KOPT-K1 (cell line): ENCODE results near the gene SLC2A6.

ENCODE experiments used
- H3K27ac ChIP-seq: fragments of 200-600 bp; sonication (generic); 2 replicates; pipeline ENCODE4 v1.5.1; 2016; ENCODE audit warnings: antibody characterized with exemption, mild to moderate bottlenecking, low read depth, low read length; ENCODE audit not compliant: poor library complexity, severe bottlenecking
- H3K36me3 ChIP-seq: fragments of 200-600 bp; sonication (generic); 2 replicates; pipeline ENCODE4 v1.5.1; 2017; ENCODE audit warnings: antibody characterized with exemption, mild to moderate bottlenecking, low read length, moderate library complexity; ENCODE audit not compliant: insufficient read depth
- H3K9me3 ChIP-seq: fragments of 200-600 bp; sonication (generic); 2 replicates; pipeline ENCODE4 v1.5.1; 2017; ENCODE audit warnings: antibody characterized with exemption, low read length, mild to moderate bottlenecking; ENCODE audit not compliant: insufficient read depth, poor library complexity, severe bottlenecking

The SLC2A6 gene

GRCh38 chr9:133468777-133469421, 10.0 kb downstream of the SLC2A6 start:
- Histone ChIP-seq H3K27ac (no peak overlapping the region), H3K9me3 (no peaks in the 10 kb centered on the region), H3K36me3 (no peaks in the 10 kb centered on the region; the same call in 1 of the 2 replicates)

DNA sequence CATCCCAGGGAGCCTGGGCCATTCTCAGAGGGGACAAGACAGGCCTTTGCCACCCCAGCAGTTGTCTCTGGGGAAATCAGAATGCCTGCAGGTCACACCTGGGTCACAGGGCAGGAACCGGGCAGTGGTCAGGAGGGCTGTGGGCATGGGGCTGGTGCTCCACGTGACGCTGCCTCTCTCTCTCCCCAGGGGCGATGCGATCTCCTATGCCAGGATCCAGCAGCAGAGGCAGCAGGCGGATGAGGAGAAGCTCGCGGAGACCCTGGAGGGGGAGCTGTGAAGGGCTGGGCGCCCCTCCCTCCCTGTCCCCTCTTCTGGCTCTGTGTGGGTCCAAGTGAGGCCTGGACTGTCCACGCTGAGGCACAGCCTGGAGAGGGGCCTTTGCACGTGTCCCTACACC, 10.5 kb downstream of the SLC2A6 start:
- H3K27ac ChIP-seq = no peak overlapping the region
- H3K36me3 ChIP-seq = no peaks in the 10 kb centered on the region; the same call in 1 of the 2 replicates
- H3K9me3 ChIP-seq = no peaks in the 10 kb centered on the region

GRCh38 chr9:133467101-133467500, 11.8 kb downstream of the SLC2A6 start:
- no peak overlapping the region for H3K27ac ChIP-seq
- H3K9me3 ChIP-seq = no peaks in the 10 kb centered on the region
- no peaks in the 10 kb centered on the region for H3K36me3 ChIP-seq

DNA sequence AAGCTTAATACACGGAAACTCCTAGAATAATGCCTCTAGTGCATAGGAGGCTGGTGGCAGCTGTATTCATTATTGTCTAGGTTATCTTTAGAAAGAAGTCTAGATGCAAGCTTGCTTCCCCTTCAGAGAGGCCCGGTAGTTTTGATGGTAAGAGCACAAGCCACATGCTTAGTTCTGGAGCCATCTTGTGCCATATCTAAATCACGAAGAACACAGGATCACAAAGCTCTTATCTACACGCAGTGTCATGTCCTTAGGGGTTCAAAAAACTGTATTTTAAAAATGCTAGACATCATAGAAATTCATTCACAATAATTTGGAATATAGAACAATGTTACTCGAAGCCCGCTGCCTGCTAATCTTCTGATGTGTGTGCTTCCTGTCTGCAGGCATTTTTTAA, 12.9 kb downstream of the SLC2A6 start:
- Histone ChIP-seq H3K36me3 (no peaks in the 10 kb centered on the region), H3K27ac (no peak overlapping the region)

GRCh38 chr9:133464638-133465037, 14.3 kb downstream of the SLC2A6 start:
- Histone ChIP-seq H3K9me3 (no peaks in the 10 kb centered on the region), H3K36me3 (no peaks in the 10 kb centered on the region), H3K27ac (no peak overlapping the region)

More for the DNA sequence above, 12.9 kb downstream of the SLC2A6 start:
- no peaks in the 10 kb centered on the region for H3K9me3 ChIP-seq

- Histone ChIP-seq H3K36me3 (no peaks in the 10 kb centered on the region), H3K9me3 (no peaks in the 10 kb centered on the region), H3K27ac (no peak overlapping the region)
Observed at GRCh38 chr9:133463864-133464615, 14.9 kb downstream of the SLC2A6 start.

DNA sequence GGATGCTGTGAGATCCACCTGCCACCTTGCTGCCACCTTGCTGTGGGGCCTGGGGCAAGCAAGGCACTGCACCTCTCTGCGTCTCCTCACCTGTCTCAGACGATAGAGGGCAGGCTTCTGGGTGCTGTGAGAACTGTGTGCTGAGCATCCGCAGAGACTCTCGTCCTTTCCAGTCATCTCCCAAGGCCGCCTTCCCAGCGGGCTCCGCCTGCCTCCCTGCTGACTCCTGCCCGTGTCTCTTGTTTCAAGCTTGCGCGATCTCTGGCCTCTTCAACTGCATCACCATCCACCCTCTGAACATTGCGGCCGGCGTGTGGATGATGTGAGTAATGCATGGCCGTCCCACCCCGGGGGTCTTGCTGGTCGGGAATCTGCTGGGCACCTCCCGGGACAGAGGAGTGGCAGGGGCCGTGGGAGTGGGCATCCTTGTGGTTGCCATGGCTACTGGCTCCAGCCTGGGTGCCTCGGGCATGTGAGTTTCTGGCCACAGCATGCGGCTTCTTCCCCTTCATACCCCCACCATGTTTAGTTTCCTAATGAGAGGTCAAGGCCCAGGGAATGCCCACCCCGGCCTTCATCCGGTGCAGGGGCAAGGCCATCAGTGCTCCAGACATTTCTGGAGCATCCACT, 15.6 kb downstream of the SLC2A6 start:
- Histone ChIP-seq H3K9me3 (no peaks in the 10 kb centered on the region), H3K36me3 (no peaks in the 10 kb centered on the region), H3K27ac (no peak overlapping the region)

- Histone ChIP-seq H3K9me3 (no peaks in the 10 kb centered on the region), H3K36me3 (no peaks in the 10 kb centered on the region), H3K27ac (no peak overlapping the region)
Observed at GRCh38 chr9:133461975-133462374, 16.9 kb downstream of the SLC2A6 start.

- H3K27ac ChIP-seq = no peak overlapping the region
- H3K36me3 ChIP-seq = no peaks in the 10 kb centered on the region
- H3K9me3 ChIP-seq = no peaks in the 10 kb centered on the region
Observed at GRCh38 chr9:133460405-133461175, 18.3 kb downstream of the SLC2A6 start.

GRCh38 chr9:133459476-133460404, 19.2 kb downstream of the SLC2A6 start, which contains the start of gene CACFD1:
Gene CACFD1, plus strand, starts transcription at chr9:133459978. Its CDS starts 89 bp downstream, at chr9:133460067.
- Histone ChIP-seq H3K36me3 (no peaks in the 10 kb centered on the region), H3K27ac (peak within 1 kb of the TSS; percentile 68), H3K9me3 (no peaks in the 10 kb centered on the region)

GRCh38 chr9:133458643-133459312, 20.1 kb downstream of the SLC2A6 start:
- Histone ChIP-seq H3K36me3 (no peaks in the 10 kb centered on the region), H3K9me3 (no peaks in the 10 kb centered on the region), H3K27ac (no peak overlapping the region)

DNA sequence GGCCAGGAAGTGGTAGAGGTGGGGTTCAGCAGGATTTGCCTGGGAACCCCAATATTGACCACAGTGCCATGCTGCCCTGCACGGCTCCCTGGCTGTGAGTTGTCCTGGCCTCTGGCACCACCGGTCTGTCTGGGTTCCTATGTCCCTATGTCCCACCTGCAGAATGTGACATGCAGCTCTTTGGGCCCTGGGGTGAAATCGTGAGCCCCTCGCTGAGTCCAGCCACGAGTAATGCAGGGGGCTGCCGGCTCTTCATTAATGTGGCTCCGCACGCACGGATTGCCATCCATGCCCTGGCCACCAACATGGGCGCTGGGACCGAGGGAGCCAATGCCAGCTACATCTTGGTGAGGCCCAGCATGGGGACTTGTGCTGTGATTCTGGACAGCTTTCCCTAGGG, 21.2 kb downstream of the SLC2A6 start:
- H3K9me3 ChIP-seq = no peaks in the 10 kb centered on the region
- no peaks in the 10 kb centered on the region for H3K36me3 ChIP-seq
- H3K27ac ChIP-seq = no peak overlapping the region

- Histone ChIP-seq H3K9me3 (no peaks in the 10 kb centered on the region), H3K27ac (no peak overlapping the region), H3K36me3 (no peaks in the 10 kb centered on the region)
Observed at GRCh38 chr9:133457233-133457632, 21.7 kb downstream of the SLC2A6 start.

DNA sequence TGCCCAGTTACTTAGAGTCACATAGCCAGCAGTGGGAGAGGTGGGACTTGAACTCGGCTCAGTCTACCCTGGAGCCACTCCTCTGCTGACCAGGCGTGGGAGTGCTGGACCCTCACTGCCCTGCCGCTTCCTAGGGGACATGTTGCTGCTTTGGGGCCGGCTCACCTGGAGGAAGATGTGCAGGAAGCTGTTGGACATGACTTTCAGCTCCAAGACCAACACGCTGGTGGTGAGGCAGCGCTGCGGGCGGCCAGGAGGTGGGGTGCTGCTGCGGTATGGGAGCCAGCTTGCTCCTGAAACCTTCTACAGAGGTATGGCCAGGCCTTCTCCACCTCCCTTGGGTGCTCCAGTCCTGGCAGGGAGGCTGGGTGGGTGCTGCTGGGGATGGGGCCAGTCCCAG, 22.5 kb downstream of the SLC2A6 start:
- Histone ChIP-seq H3K36me3 (no peaks in the 10 kb centered on the region), H3K27ac (no peak overlapping the region), H3K9me3 (no peaks in the 10 kb centered on the region)
